HG03064 (cell line): ENCODE data around the gene ST6GALNAC4.

Experiments
- ATAC-seq: cut with Tn5 transposase; IDR thresholded peaks from one replicate; pipeline ENCODE4 v1.9.1; 2021; ENCODE audit warnings: low read depth; ENCODE audit not compliant: unreplicated experiment

ST6GALNAC4 gene

GRCh38 chr9:127915801-127916719 lies 781 bp downstream of the ST6GALNAC4 start:
- no peak for ATAC-seq

DNA sequence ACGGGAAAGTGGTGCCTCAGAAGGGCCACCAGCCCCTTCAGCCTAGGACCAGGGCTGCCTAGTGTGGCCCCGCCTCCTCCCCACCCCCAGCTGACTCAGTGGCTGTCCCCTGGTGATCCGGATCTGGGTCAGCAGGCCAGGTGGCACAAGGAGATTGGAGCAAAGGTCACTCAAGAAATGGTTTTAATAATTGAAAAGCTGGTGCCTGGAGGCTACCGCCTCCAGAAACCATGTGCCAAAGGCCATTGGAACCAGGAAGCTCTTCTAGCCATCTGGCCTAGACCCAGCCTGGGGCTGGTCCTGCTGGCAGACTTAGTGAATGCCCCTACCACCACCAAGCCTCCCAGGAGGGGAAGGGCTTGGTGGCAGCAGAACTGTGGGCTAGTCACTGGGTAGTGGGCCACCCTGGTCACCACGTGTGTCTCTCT lies 1.5 kb downstream of the ST6GALNAC4 start:
- no peak for ATAC-seq

- no peak for ATAC-seq
These were observed 3.2 kb downstream of the ST6GALNAC4 start for GRCh38 chr9:127913682-127914081.

DNA sequence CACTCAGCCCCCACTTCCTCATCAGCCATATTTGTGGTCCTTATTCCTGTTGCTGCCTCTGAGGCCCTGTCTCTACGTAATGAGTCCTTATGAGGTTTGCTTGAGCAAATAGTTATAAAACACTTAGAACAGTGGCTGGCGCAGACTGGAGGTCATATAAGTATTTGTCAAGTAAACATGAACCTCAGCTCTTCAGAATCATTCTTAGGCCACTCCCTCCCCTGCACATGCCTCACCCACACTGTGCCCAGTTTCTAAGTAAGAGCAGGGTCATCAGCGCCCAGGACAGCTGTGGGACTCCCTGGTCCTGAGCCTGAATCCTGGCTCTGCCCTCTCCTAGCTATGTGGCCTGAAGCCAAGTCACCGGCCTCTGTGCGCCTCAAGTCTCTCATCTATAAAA lies 4.0 kb downstream of the ST6GALNAC4 start:
- ATAC-seq = no peak

DNA sequence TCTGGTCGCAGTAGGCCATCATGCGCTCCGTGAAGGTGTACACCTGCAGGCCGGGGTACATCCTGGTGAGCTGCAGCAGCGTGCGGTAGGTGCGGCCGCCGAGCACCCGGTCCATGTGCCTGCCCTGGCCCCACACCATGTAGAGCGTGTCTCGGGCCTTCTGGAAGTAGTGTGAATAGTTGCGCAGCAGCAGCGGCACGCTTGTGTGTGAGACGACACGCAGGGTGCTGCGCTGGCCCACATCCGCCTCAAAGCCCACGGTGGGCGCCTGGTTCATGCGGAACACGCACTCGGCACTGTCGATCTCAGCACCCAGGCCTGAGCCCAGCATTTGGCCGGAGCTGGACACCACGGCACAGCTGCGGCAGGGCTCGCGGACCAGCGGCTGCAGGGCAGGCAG lies 4.5 kb downstream of the ST6GALNAC4 start:
- no peak for ATAC-seq

DNA sequence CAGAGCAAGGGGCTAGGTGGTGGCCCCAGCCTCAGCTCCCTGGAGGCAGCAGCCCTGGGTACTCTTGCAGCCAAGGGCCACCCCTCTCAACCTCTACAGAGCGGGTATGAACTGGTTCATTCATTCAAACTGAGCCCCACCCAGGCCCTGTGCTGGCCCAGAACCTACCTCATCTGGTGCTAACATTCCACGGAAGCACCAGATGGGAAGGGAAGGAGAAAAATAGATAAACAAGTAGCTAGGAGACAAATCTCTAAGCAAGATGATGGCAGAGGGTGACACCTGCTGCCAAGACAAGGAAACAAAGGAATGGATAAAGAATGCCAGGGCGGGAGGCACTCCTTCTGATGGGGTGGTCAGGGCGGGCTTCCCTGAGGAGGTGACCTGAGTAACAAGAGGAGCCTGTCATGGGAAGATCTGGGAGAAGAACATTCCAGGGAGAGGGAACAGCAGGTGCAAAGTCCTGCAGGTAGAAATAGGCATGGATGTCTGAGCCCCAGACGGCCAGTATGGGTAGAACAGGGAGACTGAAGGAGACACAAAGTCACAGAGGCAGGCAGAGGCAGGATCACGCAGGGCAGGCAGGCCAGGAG lies 6.1 kb downstream of the ST6GALNAC4 start:
- no peak for ATAC-seq

GRCh38 chr9:127909839-127910273 lies 7.0 kb downstream of the ST6GALNAC4 start:
- no peak for ATAC-seq

GRCh38 chr9:127908660-127908926 lies 8.2 kb downstream of the ST6GALNAC4 start:
- ATAC-seq = no peak

DNA sequence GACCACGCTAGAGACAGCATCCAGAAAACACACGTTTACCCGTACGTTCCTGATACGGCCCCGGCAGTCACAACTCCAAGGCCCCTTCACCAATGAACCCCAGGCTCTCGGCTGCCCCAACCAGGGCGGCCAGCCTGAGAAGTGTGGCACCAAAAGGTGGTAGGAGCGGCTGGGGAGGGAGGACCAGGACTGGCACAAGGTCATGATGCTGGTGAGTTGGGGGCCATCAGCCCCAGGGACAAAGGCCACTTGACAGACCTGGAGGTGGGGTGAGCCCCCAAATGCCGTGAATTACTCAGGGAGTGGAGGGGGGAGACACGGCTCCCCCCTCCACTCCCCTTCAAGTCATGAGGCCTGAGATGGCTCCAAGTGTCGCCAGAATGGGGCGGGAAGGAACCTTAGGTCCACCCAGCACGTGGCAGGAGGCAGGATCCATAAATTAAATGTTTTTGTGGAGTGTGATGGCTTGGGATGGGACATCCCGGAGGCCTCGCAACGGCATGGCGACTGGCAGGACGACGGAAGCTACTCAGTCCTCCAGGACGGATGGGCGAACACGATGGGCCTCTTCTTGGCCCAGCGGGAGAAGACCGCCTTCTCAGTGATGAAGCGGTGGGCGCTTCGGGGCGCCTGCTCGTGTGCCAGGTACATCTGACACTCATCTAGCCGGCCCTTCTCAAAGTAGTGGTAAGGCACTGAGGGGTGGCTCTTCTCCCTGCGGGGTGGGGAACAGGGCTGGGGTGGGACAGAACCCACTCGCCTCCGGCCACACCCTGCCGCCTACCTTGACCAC lies 8.8 kb downstream of the ST6GALNAC4 start:
- ATAC-seq = no peak

GRCh38 chr9:127905788-127906191 lies 11.1 kb downstream of the ST6GALNAC4 start:
- ATAC-seq = no peak

- ATAC-seq = no peak
These were observed 11.7 kb downstream of the ST6GALNAC4 start for GRCh38 chr9:127905004-127905728.

DNA sequence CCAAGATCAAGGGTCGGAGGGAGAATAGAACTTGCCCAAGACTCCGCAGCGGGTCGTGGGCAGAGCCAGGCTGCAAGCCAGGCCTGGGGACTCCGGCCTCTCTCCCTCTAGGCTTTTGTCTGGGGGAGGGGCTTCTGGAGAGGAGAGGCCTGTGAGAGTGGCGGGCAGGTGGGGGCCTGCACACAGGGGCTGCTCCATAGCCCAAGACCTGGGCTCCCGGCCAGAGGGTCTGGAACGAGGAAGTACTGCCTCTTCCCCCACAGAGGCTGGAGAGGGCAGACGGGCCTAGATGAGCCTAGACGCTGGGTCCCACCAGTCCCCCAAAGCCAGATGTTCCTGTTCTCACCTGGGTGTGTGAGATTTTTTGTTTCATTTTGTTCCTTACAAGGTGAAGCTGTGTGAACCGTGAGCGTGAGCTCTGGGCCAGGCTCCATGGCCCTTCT lies 12.3 kb downstream of the ST6GALNAC4 start:
- no peak for ATAC-seq

GRCh38 chr9:127903557-127904475 lies 13.0 kb downstream of the ST6GALNAC4 start:
- no peak for ATAC-seq

DNA sequence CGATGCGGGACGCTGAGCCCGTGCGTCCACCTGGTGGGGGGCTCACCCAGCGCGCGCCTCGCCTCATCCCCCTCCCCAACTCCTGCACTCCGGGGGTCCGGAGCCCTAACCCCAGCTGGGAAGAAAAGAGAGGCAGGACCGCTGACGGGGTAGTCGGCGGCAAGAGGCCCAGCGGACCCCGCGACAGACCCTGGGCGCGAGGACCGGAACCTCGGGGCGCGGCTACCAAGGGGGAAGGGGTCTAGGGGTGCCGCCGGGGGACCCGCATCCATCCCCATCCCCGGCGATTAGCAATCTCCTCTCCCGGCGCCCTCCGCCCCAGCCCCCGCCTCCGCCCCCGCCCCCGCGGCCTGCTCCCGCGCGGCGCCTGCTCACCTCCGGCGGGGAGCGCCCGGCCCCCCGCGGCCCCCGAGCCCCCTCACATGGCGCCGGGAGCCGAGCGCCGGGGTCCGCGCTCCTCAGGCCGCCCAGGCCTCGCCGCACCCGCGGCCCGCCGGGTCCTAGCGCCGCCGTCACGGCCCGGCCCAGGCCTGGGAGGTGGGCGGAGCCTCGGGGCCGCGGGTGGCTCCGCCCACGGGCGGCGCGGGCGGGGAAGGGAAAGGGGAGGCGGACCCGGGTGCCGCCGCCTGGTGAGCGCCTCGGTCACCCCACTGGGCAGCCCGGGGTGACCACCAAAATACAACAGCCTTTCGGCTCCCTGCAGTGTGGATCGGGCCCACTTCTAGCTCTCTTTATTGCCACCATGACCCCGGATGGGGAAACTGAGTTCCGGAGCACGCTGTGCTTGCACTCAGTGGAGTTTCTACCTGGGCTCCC lies 17.5 kb downstream of the ST6GALNAC4 start, which contains the start of gene ST6GALNAC6:
Gene ST6GALNAC6, minus strand, starts transcription at position 476 of the 816 bp plus-strand sequence. CDS start 1,622 bp downstream, outside the sequence.
- ATAC-seq = peak; percentile 39

- no peak for ATAC-seq
These were observed 18.3 kb downstream of the ST6GALNAC4 start for GRCh38 chr9:127898433-127899127.

DNA sequence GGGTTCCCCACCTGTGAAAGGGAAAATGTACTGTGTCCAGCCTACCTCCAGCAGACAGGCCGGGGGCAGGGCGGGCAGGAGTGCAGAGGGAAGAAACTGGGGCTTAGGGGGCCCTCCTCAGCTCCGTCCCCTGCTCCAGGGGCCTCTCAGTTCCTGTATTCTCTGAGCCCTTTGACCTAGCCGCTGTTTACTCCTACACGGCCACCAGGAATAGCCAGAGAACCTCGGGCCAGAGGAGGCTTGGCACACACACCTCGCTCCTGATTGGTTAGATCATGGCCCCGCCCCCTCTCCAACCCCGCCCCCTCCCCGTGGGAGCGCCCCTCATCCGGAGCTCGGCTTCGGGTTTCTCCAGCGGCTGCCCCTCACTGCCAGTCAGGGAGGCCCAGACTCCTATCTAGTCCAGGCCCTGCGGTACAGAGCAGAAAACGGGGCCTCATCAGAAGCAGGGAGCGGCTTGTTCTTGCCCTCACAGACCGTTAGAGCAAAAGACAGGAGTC lies 19.6 kb downstream of the ST6GALNAC4 start:
- no peak for ATAC-seq

DNA sequence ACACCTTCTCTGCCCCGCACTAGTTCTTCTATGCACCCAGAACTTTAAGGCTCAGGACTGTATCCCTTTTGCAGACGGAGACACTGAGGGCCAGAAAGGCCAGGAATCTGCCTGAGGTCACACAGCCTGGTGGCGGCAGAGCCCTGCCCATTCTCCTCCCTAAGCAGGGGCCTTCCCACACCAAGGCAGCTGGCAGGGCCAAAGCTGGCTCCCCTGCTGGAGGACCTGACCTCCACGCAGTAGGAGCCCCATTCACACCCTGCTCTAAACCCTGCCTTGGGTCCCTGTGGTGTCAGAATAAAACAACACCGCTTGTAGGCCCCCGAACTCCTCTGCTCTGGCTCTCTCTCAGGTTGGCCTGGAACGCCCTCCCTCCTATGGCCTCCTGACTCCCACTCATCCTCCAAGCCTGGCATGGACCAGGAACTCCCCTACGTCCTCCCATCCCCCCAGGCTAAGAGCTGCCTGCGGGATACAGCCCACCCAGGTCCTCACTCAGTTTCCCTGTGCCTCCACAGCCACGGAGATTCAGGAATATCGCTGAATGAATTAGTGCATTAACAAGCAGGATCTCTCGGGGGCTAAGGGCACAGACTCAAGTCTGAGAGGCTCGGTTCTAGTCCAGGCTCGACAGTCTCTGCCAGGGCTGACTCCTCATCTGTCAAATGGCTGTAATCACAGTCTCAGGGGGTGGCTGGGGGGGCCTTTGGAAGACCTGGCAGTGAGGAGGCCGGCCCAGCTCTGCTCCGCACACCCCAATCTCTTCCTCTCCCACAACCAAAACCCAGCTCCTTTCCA lies 20.2 kb downstream of the ST6GALNAC4 start:
- ATAC-seq = no peak
